LHCN-M2 (cell line): ENCODE data around the gene ZNF609. TPM values are rescaled to one million over a fixed set of nuclear protein-coding genes. Genes with fewer than 3 reads are reported as not detected.

Experiments used
- DNase-seq: peaks from one replicate; pipeline ENCODE4 v3.0.0-alpha.2; 2012; ENCODE audit warnings: low read depth
- total RNA-seq: library from RNA; depleted of rRNA; stranded (reverse); fragments of >200 nt; gene quantifications from 2 replicates; pipeline ENCODE4 v1.2.3, GENCODE V29; 2014

ZNF609 gene
- total RNA-seq, 1 experiment from 2014 or later: 13.1 TPM

- no peak for DNase-seq
Observed at GRCh38 chr15:64650552-64650951, 190.2 kb downstream of the ZNF609 start.

GRCh38 chr15:64651601-64652191 is 191.3 kb downstream of the ZNF609 start:
- DNase-seq: no peak

- DNase-seq: peak; percentile 22
Observed at GRCh38 chr15:64653757-64654156, 193.4 kb downstream of the ZNF609 start.

GRCh38 chr15:64656508-64656907 is 196.1 kb downstream of the ZNF609 start:
- no peak for DNase-seq

DNA sequence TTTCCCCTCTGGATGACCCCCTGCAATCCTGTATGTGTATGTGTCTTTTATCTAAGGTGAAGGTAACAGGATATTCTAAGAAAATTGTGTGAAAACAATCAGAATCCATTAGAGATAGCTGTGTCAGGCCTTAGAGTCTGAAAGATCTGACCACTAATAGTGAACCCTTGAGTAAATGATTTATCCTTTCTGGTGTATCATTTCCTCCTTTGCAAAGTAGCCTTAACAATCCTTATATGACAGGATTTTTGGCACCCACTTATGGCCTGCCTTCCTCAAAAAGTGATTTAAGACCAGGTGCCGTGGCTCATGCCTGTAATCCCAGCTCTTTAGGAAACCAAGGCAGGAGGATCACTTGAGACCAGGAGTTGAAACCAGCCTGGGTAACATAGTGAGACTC is 204.8 kb downstream of the ZNF609 start:
- DNase-seq: no peak

DNA sequence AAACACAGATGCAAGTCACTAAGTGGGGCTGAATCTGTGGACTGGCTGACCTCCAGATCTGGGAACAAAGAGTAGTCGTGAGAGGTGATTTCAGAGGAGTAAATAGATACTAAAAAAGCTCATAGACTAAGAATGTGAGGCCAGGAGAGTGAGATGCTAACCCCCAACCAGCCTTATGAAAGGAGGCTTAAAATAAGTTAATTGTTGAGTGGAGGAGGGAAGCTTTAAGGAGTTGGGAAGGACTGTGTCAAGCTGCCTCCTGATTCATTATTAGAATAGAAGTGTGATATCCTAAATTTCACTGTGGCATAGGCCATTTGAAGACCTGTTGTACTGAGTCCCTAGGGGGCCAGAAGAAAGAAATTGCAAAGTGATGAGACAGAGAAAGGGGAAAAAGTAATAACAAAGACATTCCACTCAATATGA is 207.4 kb downstream of the ZNF609 start:
- DNase-seq: peak; percentile 68

DNA sequence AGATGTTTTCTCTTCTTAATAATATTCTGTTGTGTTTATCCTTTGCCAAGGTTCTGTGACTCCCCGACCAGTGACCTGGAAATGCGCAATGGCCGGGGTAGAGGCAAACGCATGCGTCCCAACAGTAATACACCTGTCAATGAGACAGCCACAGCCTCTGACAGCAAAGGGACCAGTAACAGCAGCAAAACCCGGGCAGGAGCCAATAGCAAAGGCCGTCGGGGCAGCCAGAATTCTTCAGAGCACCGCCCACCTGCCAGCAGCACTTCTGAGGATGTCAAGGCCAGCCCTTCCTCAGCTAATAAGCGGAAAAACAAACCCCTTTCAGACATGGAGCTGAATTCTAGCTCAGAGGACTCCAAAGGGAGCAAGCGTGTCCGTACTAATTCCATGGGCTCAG is 213.5 kb downstream of the ZNF609 start:
- no peak for DNase-seq

- DNase-seq: no peak
Observed at GRCh38 chr15:64678126-64678819, 217.9 kb downstream of the ZNF609 start.

GRCh38 chr15:64680097-64680496 is 219.7 kb downstream of the ZNF609 start:
- DNase-seq: no peak

DNA sequence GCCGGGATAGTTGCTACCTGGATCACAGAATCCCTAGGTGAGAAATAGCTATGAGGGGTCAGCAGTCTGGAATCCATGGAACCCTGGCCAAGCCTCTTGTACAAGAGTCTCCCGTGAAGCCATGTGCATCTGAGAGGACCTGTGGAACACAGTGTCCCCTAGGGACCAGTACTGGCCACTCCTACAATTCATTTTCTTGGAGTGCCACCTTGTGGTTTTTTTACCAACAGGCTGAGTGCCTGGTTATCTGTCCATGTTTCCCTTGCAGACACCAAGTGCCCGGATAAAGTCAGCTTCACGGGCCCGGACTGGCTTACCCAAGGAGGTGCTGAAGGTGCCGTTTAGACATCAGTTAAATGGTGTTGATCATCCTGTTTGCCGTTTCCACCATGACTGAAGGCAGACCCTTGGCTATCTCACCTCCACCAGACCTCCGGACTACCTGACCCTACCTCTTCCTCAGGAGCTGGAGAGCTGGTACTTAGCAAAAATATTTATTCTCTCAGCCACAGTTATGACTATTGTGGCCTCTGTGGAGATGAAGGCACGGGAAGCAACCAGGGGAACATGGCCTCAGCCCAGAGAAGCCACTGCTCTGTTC is 221.1 kb downstream of the ZNF609 start:
- peak; percentile 71 for DNase-seq

DNA sequence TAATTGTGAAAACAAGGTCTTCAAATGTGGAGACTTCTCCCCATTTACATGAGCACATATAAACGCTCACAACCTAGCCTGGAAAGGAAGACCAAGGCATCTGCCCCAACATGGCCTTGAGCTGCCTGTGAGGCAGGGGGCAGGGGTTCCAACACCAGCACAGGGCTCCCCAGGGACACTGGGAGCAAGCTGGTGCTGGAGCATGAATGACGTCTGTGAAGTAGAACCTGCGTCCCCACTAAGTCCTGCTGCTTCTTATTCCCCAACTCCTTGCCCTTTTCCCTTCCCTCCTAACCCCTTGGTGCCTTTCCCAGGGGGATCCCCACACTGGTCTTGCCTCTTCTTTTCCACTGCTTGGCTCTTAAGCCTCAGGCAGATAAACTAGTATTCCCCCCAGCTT is 221.9 kb downstream of the ZNF609 start:
- no peak for DNase-seq

DNA sequence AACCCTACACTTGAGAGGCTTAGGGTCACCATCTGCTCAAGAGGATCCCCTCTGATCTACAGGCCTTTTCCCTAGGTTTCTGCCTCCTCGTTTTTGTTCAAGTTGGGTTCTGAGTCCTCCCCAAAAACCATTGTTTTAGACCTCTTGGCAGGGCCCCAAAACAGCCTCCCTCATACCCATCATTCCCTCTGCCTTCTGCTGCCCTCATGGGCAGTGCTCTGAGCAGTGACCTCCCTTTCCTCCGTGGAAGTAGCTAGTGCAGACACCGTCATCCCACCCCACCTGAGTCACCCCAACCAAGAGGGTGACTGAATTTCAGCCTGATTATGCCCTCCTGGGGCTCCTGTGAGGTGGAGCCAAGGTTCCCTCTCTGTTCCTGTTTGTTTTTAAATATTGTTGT is 223.0 kb downstream of the ZNF609 start:
- no peak for DNase-seq

GRCh38 chr15:64685230-64685888 is 225.0 kb downstream of the ZNF609 start:
- DNase-seq: no peak

DNA sequence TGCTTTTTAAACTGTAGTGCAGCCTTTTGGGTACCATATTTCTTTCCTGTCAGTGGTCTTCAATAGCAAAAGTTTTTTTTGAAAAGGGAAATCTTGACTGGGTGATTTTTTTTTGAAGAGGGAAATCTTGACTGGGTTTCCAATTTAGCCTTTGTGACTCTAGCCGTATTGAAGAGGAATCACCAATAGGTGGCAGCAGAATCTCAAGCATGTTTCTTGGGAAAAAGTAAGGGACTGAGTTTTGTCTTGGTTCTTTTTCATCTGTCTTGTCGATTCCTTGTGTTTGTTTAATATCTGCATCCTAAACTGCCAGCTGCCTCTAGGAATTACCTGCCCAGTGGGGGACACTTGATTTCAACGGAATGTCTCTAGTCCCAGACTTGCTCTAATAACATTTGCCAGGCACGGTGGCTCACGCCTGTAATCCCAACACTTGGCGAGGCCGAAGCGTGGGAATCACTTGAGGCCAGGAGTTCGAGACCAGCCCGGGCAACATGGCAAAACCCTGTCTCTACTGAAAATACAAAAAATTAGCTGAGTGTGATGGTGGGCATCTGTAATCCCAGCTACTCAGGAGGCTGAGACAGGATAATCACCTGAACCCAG is 225.9 kb downstream of the ZNF609 start:
- peak; percentile 57 for DNase-seq

- DNase-seq: no peak
Observed at GRCh38 chr15:64687172-64687571, 226.8 kb downstream of the ZNF609 start.

DNA sequence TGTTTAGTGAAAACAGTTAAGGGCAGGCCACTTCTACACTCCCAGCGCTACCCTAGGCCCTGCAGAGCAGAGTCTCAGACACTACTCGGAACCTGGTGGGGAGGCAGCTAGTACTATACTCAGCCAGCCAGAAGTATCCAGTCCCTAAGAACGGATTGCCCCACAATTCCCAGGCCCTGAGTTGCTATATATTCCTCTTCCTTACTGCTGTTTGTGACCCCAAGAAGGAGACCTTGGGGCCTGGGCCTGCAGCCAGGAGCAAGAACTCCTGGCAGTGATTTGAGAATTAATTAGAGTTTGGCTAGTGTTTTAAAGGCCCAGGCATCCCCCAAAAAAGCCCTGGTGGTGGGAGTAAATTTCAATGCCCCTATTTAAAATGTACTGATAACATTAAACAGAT is 227.3 kb downstream of the ZNF609 start:
- DNase-seq: no peak

DNA sequence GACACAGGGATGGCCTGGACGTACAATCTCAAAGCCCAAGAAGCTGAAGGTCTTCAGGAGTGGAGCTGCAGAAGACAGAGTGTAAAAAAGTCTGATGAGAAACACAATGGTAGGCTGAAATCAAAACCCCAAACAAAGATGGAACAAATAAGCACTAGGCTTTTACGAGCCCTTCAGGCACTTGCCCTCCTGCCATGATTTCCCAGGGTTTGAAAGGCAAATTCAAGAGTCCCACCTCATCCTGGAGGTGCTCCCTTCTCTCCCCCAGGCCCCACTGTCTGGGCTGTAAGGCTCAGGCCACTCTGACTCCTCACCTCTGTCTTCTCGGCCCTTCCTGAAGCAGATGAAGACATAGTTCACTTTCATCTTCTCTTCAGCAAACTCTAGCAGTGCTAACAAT is 228.4 kb downstream of the ZNF609 start:
- DNase-seq: no peak

- DNase-seq: no peak
Observed at GRCh38 chr15:64690008-64690407, 229.6 kb downstream of the ZNF609 start.

- DNase-seq: no peak
Observed at GRCh38 chr15:64690578-64691296, 230.4 kb downstream of the ZNF609 start.

DNA sequence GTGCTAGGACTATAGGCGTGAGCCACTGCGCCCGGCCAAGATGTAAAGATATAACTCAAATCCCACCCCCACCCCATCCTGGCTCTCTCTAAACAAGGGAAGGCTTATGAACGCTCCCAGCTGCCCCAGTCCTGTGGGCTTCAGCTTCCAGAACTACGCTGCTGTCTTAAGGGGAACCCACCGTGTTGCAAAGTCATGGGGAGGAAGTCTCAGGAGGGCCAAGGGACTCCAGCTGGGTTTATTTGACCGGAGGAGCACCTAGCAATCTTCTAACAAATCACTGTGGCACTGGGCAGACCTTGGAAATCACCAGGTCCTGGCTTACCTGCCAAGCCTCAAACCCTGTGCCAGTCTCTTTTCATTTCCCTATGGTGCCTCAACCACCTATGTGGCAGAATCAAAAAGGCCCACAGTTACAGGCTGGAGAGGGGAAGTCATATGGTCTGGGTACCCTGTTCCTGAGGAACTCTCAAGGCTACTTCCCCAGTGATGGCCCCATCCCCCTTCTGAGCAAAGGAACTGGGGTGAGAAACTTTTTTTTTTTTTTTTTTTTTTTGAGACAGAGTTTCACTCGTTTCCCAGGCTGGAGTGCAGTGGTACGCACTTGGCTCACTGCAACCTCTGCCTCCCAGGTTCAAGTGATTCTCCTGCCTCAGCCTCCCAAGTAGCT is 231.7 kb downstream of the ZNF609 start:
- DNase-seq: no peak

DNA sequence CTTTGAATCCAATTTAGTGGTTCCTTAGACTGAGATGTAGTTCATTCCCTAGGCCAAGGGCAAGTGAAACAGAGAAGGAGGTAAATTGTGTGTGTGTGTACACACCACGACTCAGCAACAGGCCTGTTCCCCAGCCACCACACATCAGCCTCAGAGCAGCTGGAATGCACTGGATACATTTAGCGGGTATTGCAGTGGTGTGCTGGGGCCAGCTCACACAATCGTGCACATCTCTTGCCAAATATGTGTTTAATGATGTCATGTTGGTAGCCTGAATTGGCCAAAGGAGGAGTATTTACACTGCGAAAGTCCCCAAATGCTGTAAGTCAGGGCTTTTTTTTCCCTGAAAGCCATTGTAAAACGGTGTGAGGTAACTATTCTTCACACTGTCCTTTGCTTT is 232.8 kb downstream of the ZNF609 start:
- peak; percentile 77 for DNase-seq
